IMR-90 (cell line): ENCODE data around the gene NIPSNAP3A. TPM values are rescaled to one million over a fixed set of nuclear protein-coding genes. Genes with fewer than 3 reads are reported as not detected.

ENCODE experiments used
- ATAC-seq: fragments of 200-7000 bp; cut with Tn5 transposase; 2 replicates; pipeline ENCODE4 v1.9.1; 2020; ENCODE audit warnings: low read depth, mild to moderate bottlenecking, moderate library complexity
- BruUV-seq: library from RNA; stranded (reverse); fragments of 400-500 nt; replicated peaks from 2 replicates; lab custom pipeline; 2021; lab: Mats Ljungman, UMichigan
- CTCF ChIA-PET: fragments of 300-600 bp; formaldehyde crosslinking; extraction: SDS; loops from one replicate; lab custom pipeline; 2021; ENCODE audit warnings: antibody characterized with exemption; lab: Yijun Ruan, JAX
- POLR2A ChIA-PET: fragments of 300-600 bp; sonication (Branson Sonifier 250); formaldehyde crosslinking; loops from one replicate; lab custom pipeline; 2022; ENCODE audit warnings: antibody characterized with exemption; ENCODE audit not compliant: unreplicated experiment; lab: Charles Lee
- DNase-seq: peaks from one replicate; pipeline ENCODE4 v3.0.0; 2013
- H2AFZ ChIP-seq: replicated peaks from 2 replicates; pipeline ENCODE3; 2013; ENCODE audit warnings: low read length, mild to moderate bottlenecking; ENCODE audit not compliant: poor library complexity
- H2AK5ac ChIP-seq: 2 replicates; pipeline ENCODE4 v1.6.1; 2013; ENCODE audit warnings: low read depth, low read length, inconsistent platforms
- H2AK9ac ChIP-seq: replicated peaks from 2 replicates; pipeline ENCODE3; 2013; ENCODE audit warnings: mild to moderate bottlenecking, low read depth, low read length, moderate library complexity; ENCODE audit not compliant: poor library complexity
- H2BK120ac ChIP-seq: 2 replicates; pipeline ENCODE4 v1.6.1; 2013; ENCODE audit warnings: low read depth, low read length, inconsistent platforms
- H2BK15ac ChIP-seq: 3 replicates; pipeline ENCODE4 v1.6.1; 2013; ENCODE audit warnings: low read depth, low read length, inconsistent platforms
- H2BK20ac ChIP-seq: 2 replicates; pipeline ENCODE4 v1.6.1; 2013; ENCODE audit warnings: low read depth, mild to moderate bottlenecking, inconsistent platforms, low read length, moderate library complexity
- H2BK5ac ChIP-seq: 2 replicates; pipeline ENCODE4 v1.6.1; 2013; ENCODE audit warnings: mild to moderate bottlenecking, low read depth, low read length, inconsistent platforms; ENCODE audit not compliant: poor library complexity, severe bottlenecking
- H3K14ac ChIP-seq: replicated peaks from 2 replicates; pipeline ENCODE4 v1.6.1; 2013; ENCODE audit warnings: low read depth, low read length, inconsistent platforms
- H3K18ac ChIP-seq: 2 replicates; pipeline ENCODE4 v1.6.1; 2013; ENCODE audit warnings: low read depth, low read length, control low read depth
- H3K23ac ChIP-seq: 2 replicates; pipeline ENCODE4 v1.6.1; 2013; ENCODE audit warnings: low read depth, low read length, inconsistent platforms
- H3K27ac ChIP-seq: 2 replicates; pipeline ENCODE4 v1.5.1; 2013; ENCODE audit warnings: mild to moderate bottlenecking, control low read depth, low read length; ENCODE audit not compliant: insufficient read depth
- H3K27me3 ChIP-seq: 2 replicates; pipeline ENCODE4 v1.6.1; 2013; ENCODE audit warnings: low read length; ENCODE audit not compliant: control insufficient read depth, insufficient read depth
- H3K36me3 ChIP-seq: 2 replicates; pipeline ENCODE4 v1.6.1; 2013; ENCODE audit warnings: low read length, mixed read lengths; ENCODE audit not compliant: control insufficient read depth, insufficient read depth
- H3K4ac ChIP-seq: 2 replicates; pipeline ENCODE4 v1.6.1; 2013; ENCODE audit warnings: low read depth, low read length, inconsistent platforms
- H3K4me1 ChIP-seq: 2 replicates; pipeline ENCODE4 v1.6.1; 2013; ENCODE audit warnings: low read length, mixed read lengths; ENCODE audit not compliant: control insufficient read depth, insufficient read depth
- H3K4me2 ChIP-seq: 2 replicates; pipeline ENCODE4 v1.6.1; 2013; ENCODE audit warnings: low read depth, mild to moderate bottlenecking, control low read depth, low read length, moderate library complexity
- H3K4me3 ChIP-seq: 2 replicates; pipeline ENCODE4 v1.5.1; 2013; ENCODE audit warnings: low read depth, mild to moderate bottlenecking, control low read depth, low read length, moderate library complexity; ENCODE audit not compliant: insufficient read depth
- H3K56ac ChIP-seq: 2 replicates; pipeline ENCODE4 v1.6.1; 2013; ENCODE audit warnings: low read length, inconsistent platforms; ENCODE audit not compliant: insufficient read depth; ENCODE audit errors: extremely low read depth
- H3K79me1 ChIP-seq, 2 experiments: 2 replicates each; pipeline ENCODE4 v1.6.1; 2013; ENCODE audit warnings: low read length in 2 of 2, inconsistent platforms in 1 of 2, low read depth in 1 of 2
- H3K9ac ChIP-seq: 2 replicates; pipeline ENCODE4 v1.6.1; 2013; ENCODE audit warnings: low read depth, low read length, control low read depth
- H3K9me1 ChIP-seq: 2 replicates; pipeline ENCODE4 v1.6.1; 2013; ENCODE audit warnings: low read length, inconsistent platforms; ENCODE audit not compliant: insufficient read depth
- H3K9me3 ChIP-seq: 2 replicates; pipeline ENCODE4 v1.6.1; 2013; ENCODE audit warnings: low read length; ENCODE audit not compliant: control insufficient read depth, insufficient read depth
- H4K20me1 ChIP-seq: 2 replicates; pipeline ENCODE4 v1.6.1; 2013; ENCODE audit warnings: low read length, inconsistent platforms; ENCODE audit not compliant: insufficient read depth
- H4K5ac ChIP-seq: 2 replicates; pipeline ENCODE4 v1.6.1; 2013; ENCODE audit warnings: mild to moderate bottlenecking, low read depth, low read length, control low read depth
- H4K8ac ChIP-seq, 2 experiments: 2 replicates each; pipeline ENCODE4 v1.6.1; 2013; ENCODE audit warnings: low read depth in 2 of 2, low read length in 2 of 2, control low read depth in 1 of 2, inconsistent platforms in 1 of 2
- H4K91ac ChIP-seq: 2 replicates; pipeline ENCODE4 v1.6.1; 2013; ENCODE audit warnings: low read depth, low read length, inconsistent platforms; ENCODE audit not compliant: insufficient read depth
- BHLHE40 ChIP-seq: fragments of 150-350 bp; IDR thresholded peaks from 2 replicates; pipeline ENCODE4 v1.6.1; 2016; ENCODE audit warnings: mild to moderate bottlenecking, low read depth, low read length
- CEBPB ChIP-seq: IDR thresholded peaks from 2 replicates; pipeline ENCODE4 v1.6.1; 2012; ENCODE audit warnings: low read depth, low read length, improper control_type of control experiment
- CHD1 ChIP-seq: IDR thresholded peaks from 2 replicates; pipeline ENCODE4 v1.6.1; 2012; ENCODE audit warnings: low read depth, low read length, improper control_type of control experiment
- CTCF ChIP-seq: conservative IDR thresholded peaks from 2 replicates; pipeline ENCODE4 v1.5.1; 2012; ENCODE audit warnings: mild to moderate bottlenecking, low read depth, low read length, improper control_type of control experiment
- ELK1 ChIP-seq: fragments of 150-350 bp; IDR thresholded peaks from 2 replicates; pipeline ENCODE4 v1.6.1; 2016; ENCODE audit warnings: low read depth, mild to moderate bottlenecking, low read length, moderate library complexity, borderline replicate concordance
- FOS ChIP-seq: fragments of 150-350 bp; IDR thresholded peaks from 2 replicates; pipeline ENCODE4 v1.6.1; 2016; ENCODE audit warnings: low read depth, low read length
- MAFK ChIP-seq: IDR thresholded peaks from 2 replicates; pipeline ENCODE4 v1.6.1; 2012; ENCODE audit warnings: low read depth, low read length, improper control_type of control experiment
- MAZ ChIP-seq: IDR thresholded peaks from 2 replicates; pipeline ENCODE4 v1.6.1; 2012; ENCODE audit warnings: low read depth, mild to moderate bottlenecking, low read length, improper control_type of control experiment, moderate library complexity, borderline replicate concordance
- MXI1 ChIP-seq: IDR thresholded peaks from 2 replicates; pipeline ENCODE4 v1.6.1; 2012; ENCODE audit warnings: low read depth, mild to moderate bottlenecking, low read length, moderate library complexity, borderline replicate concordance
- NFE2L2 ChIP-seq: fragments of 150-350 bp; IDR thresholded peaks from 2 replicates; pipeline ENCODE4 v1.6.1; 2016; ENCODE audit warnings: low read depth, mild to moderate bottlenecking, low read length
- POLR2A ChIP-seq: IDR thresholded peaks from 2 replicates; pipeline ENCODE4 v1.6.1; 2012; ENCODE audit warnings: mild to moderate bottlenecking, low read depth, low read length
- RAD21 ChIP-seq: IDR thresholded peaks from 2 replicates; pipeline ENCODE4 v1.6.1; 2012; ENCODE audit warnings: low read length, improper control_type of control experiment
- RCOR1 ChIP-seq: IDR thresholded peaks from 2 replicates; pipeline ENCODE4 v1.6.1; 2012; ENCODE audit warnings: mild to moderate bottlenecking, low read length, improper control_type of control experiment; ENCODE audit not compliant: insufficient replicate concordance
- RFX5 ChIP-seq: IDR thresholded peaks from 2 replicates; pipeline ENCODE4 v1.8.0; 2012; ENCODE audit warnings: low read depth, mild to moderate bottlenecking, low read length, moderate library complexity
- SMC3 ChIP-seq: fragments of 150-350 bp; IDR thresholded peaks from 2 replicates; pipeline ENCODE4 v1.6.1; 2016; ENCODE audit warnings: low read depth, mild to moderate bottlenecking, antibody characterized with exemption, low read length, moderate library complexity
- USF2 ChIP-seq: fragments of 150-350 bp; IDR thresholded peaks from 2 replicates; pipeline ENCODE4 v1.6.1; 2017; ENCODE audit warnings: mild to moderate bottlenecking, antibody characterized with exemption, low read length, low read depth
- WGBS, 2 experiments: methylation state at CpG; one replicate each; pipeline versions ENCODE4 v1.1.5 to v1.1.7; 2013; ENCODE audit warnings: missing lambda C conversion rate in 2 of 2; ENCODE audit not compliant: insufficient read length in 1 of 2; ENCODE audit errors: extremely low coverage in 2 of 2; 5-methylcytosine and 5-hydroxymethylcytosine counted together
- dilution Hi-C: fragments of 300-500 bp; cut with HindIII; formaldehyde crosslinking; loops from one replicate; pipeline ENCODE4 v1.14.3; 2018; ENCODE audit warnings: low sequenced_read_pairs; ENCODE audit not compliant: unreplicated experiment
- in situ Hi-C: fragments of 300-500 bp; cut with MboI; formaldehyde crosslinking; loops from 3 replicates; pipeline ENCODE4 v1.14.3; 2019; ENCODE audit warnings: low sequenced_read_pairs, inconsistent platforms, mixed read lengths
- intact Hi-C: fragments of 100-400 bp; cut with micrococcal nuclease; formaldehyde crosslinking; loops from 2 replicates; pipeline ENCODE4 v1.10.0; 2022
- polyA plus RNA-seq, 3 experiments: library from polyadenylated mRNA; depleted of rRNA; stranded (reverse); fragments of >200 nt; gene quantifications; 2 replicates each; pipeline ENCODE4 v1.2.3, GENCODE V29; 2012; ENCODE audit warnings: low replicate concordance in 1 of 3
- total RNA-seq: library from RNA; depleted of rRNA; stranded (reverse); fragments of >200 nt; gene quantifications from 2 replicates; pipeline ENCODE4 v1.2.3, GENCODE V29; 2012

The NIPSNAP3A gene
- total and polyA plus RNA-seq, 2 of the 4 experiments (the other 2 are of a cell fraction) = 21.4 to 32.1 TPM

GRCh38 chr9:104784098-104784497, 36.6 kb downstream of the NIPSNAP3A start:
- WGBS, 2 experiments = no CpG with 5 or more reads among the region's 2 CpGs
- no peak overlapping the region for H2AK9ac ChIP-seq
- H3K23ac ChIP-seq = no peak overlapping the region
- H2AFZ ChIP-seq = no peak overlapping the region
- H3K4me1 ChIP-seq = no peaks in the 10 kb centered on the region
- no peak overlapping the region for H2BK20ac ChIP-seq
- H2AK5ac ChIP-seq = no peak overlapping the region
- peaks cover 49% of the 10 kb centered on the region for H3K36me3 ChIP-seq
- H3K9me3 ChIP-seq = no peaks in the 10 kb centered on the region
- no TSS peak for BruUV-seq
- no peak overlapping the region for H3K4me3 ChIP-seq
- no peak overlapping the region for H4K5ac ChIP-seq
- no peaks in the 10 kb centered on the region for H4K20me1 ChIP-seq
- dilution Hi-C loops (no loop called here), in situ Hi-C loops (loop anchor here (10.0 kb wide), 1 partner anchor 631 kb away; no protein-coding TSS in a partner anchor), intact Hi-C loops (loop anchor here (5.0 kb wide), 1 partner anchor 628 kb away; no protein-coding TSS in a partner anchor)
- no peak overlapping the region for H3K9ac ChIP-seq
- no peak overlapping the region for H3K14ac ChIP-seq
- H3K27ac ChIP-seq = no peak overlapping the region
- TF ChIP-seq MAZ (no peak), MAFK (no peak), USF2 (no peak), RAD21 (no peak), RFX5 (no peak), POLR2A (no peak), ELK1 (no peak), MXI1 (no peak), CEBPB (no peak), RCOR1 (no peak), BHLHE40 (no peak), CHD1 (no peak), CTCF (no peak), NFE2L2 (no peak), FOS (no peak), SMC3 (no peak)
- H3K18ac ChIP-seq = no peak overlapping the region
- H2BK120ac ChIP-seq = no peak overlapping the region
- no peak for DNase-seq
- no peak overlapping the region for H3K4ac ChIP-seq
- H3K27me3 ChIP-seq = no peaks in the 10 kb centered on the region
- POLR2A ChIA-PET = no interaction called here
- H3K56ac ChIP-seq = no peak overlapping the region
- no peak for ATAC-seq
- no peak overlapping the region for H2BK15ac ChIP-seq
- no peak overlapping the region for H3K4me2 ChIP-seq
- H4K91ac ChIP-seq = no peak overlapping the region
- H2BK5ac ChIP-seq = no peak overlapping the region
- no peak overlapping the region for H4K8ac ChIP-seq
- H3K79me1 ChIP-seq = no peaks in the 10 kb centered on the region
- no peaks in the 10 kb centered on the region for H3K9me1 ChIP-seq
- CTCF ChIA-PET = no interaction called here
